ENCODE measurements around the gene GTF3C1.
"Not testable (repeated sequence)": the region's sequence is repeated elsewhere in the genome, so short reads cannot be mapped to it uniquely, and the experiment has no call there.

The GTF3C1 gene

GRCh38 chr16:27572711-27573110 is 23.0 kb upstream of the GTF3C1 start:
- no peak for DNase-seq
- Mint-ChIP-seq H3K4me3 (no peak overlapping the region), H3K27me3 (no peaks in the 10 kb centered on the region), H3K9me3 (no peaks in the 10 kb centered on the region), H3K4me1 (no peaks in the 10 kb centered on the region), H3K27ac (no peak overlapping the region)
- ATAC-seq: no peak

- H3K27ac Mint-ChIP-seq: no peak overlapping the region
Measured at GRCh38 chr16:27571433-27572326, 22.0 kb upstream of the GTF3C1 start.

DNA sequence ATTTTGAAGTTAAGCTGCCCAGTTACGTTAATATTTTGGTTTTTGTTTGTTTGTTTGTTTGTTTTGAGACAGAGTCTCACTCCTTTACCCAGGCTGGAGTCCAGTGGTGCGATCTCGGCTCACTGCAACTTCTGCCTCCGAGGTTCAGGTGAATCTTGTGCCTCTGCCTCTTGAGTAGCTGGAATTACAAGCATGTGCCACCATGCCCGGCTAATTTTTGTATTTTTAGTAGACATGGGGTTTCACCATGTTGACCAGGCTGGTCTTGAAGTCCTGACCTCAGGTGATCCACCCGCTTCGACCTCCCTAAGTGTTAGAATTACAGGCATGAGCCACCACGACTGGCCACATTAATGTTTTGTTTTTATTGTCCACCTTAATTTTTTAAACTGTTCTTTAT is 21.3 kb upstream of the GTF3C1 start:
- not testable (repeated sequence) for H3K4me1 Mint-ChIP-seq, H3K9me3 Mint-ChIP-seq, H3K4me3 Mint-ChIP-seq, H3K27ac Mint-ChIP-seq, H3K27me3 Mint-ChIP-seq, DNase-seq, ATAC-seq

More at GRCh38 chr16:27571433-27572326, 22.0 kb upstream of the GTF3C1 start:
- H3K27me3 Mint-ChIP-seq: no peaks in the 10 kb centered on the region
- H3K4me3 Mint-ChIP-seq: no peak overlapping the region
- no peaks in the 10 kb centered on the region for H3K4me1 Mint-ChIP-seq
- no peaks in the 10 kb centered on the region for H3K9me3 Mint-ChIP-seq
- no peak for ATAC-seq
- no peak for DNase-seq

GRCh38 chr16:27568077-27568476 is 18.4 kb upstream of the GTF3C1 start:
- no peak for ATAC-seq
- H3K27me3 Mint-ChIP-seq: no peaks in the 10 kb centered on the region
- H3K4me3 Mint-ChIP-seq: no peak overlapping the region
- no peaks in the 10 kb centered on the region for H3K4me1 Mint-ChIP-seq
- no peak overlapping the region for H3K27ac Mint-ChIP-seq
- H3K9me3 Mint-ChIP-seq: no peaks in the 10 kb centered on the region
- no peak for DNase-seq

- DNase-seq: no peak
- no peak for ATAC-seq
- Mint-ChIP-seq H3K9me3 (no peaks in the 10 kb centered on the region), H3K4me1 (no peaks in the 10 kb centered on the region), H3K27ac (no peak overlapping the region), H3K4me3 (no peak overlapping the region), H3K27me3 (no peaks in the 10 kb centered on the region)
Measured at GRCh38 chr16:27566417-27566816, 16.7 kb upstream of the GTF3C1 start.

DNA sequence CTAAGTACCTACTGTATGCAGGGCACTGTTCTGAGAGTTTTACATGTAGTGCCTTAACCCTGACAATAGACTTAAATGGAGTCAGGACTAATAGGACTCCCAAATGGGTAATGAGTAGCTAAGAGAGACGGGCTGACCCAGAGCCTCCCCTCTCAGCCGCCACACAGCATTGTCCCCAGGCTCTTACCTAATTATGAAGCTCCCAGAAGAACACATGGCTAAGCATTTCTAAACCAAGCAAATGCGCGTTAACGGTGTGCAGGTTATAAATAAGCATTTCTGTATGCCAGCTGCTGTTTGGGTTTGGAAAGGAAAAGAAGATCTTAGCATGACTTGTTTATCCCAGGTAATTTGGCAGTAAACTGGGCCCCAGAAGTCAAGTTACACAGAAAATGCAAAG is 14.5 kb upstream of the GTF3C1 start:
- no peak for DNase-seq
- H3K4me3 Mint-ChIP-seq: no peak overlapping the region
- H3K4me1 Mint-ChIP-seq: no peaks in the 10 kb centered on the region
- H3K27me3 Mint-ChIP-seq: no peaks in the 10 kb centered on the region
- H3K27ac Mint-ChIP-seq: peak overlapping the region in 1 of 2 donors; percentile 85
- no peak for ATAC-seq
- no peaks in the 10 kb centered on the region for H3K9me3 Mint-ChIP-seq

GRCh38 chr16:27561216-27561615 is 11.5 kb upstream of the GTF3C1 start:
- no peaks in the 10 kb centered on the region for H3K4me1 Mint-ChIP-seq
- no peak for ATAC-seq
- DNase-seq: no peak
- no peaks in the 10 kb centered on the region for H3K9me3 Mint-ChIP-seq
- H3K27ac Mint-ChIP-seq: peak overlapping the region in 1 of 2 donors; percentile 35
- no peak overlapping the region for H3K4me3 Mint-ChIP-seq
- no peaks in the 10 kb centered on the region for H3K27me3 Mint-ChIP-seq

- H3K27me3 Mint-ChIP-seq: no peaks in the 10 kb centered on the region
- no peaks in the 10 kb centered on the region for H3K9me3 Mint-ChIP-seq
- no peak for ATAC-seq
- peak overlapping the region in 1 of 2 donors; percentile 68 for H3K27ac Mint-ChIP-seq
- no peak overlapping the region for H3K4me3 Mint-ChIP-seq
- DNase-seq: no peak
- no peaks in the 10 kb centered on the region for H3K4me1 Mint-ChIP-seq
Measured at GRCh38 chr16:27558932-27559331, 9.2 kb upstream of the GTF3C1 start.

DNA sequence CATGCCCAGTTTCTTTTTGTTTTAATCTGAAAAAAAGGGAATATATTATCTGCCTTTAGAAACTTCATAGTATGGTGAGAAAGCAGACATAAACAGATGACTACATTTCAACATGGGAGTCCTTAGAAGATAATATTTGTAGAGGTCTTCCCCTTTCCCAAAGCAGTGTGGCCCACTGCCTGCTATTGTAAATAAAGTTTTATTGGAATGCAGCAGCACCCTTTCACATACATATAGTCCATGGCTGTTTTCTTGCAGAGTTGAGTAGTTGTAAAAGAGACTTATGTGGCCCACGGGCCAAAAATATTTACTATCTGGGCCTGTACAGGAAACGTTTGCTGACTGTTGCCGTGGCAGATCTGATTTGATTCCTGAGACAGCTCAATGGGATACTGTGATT is 8.7 kb upstream of the GTF3C1 start:
- no peaks in the 10 kb centered on the region for H3K4me1 Mint-ChIP-seq
- H3K4me3 Mint-ChIP-seq: no peak overlapping the region
- no peaks in the 10 kb centered on the region for H3K27me3 Mint-ChIP-seq
- DNase-seq: no peak
- ATAC-seq: no peak
- H3K27ac Mint-ChIP-seq: no peak overlapping the region
- no peaks in the 10 kb centered on the region for H3K9me3 Mint-ChIP-seq

DNA sequence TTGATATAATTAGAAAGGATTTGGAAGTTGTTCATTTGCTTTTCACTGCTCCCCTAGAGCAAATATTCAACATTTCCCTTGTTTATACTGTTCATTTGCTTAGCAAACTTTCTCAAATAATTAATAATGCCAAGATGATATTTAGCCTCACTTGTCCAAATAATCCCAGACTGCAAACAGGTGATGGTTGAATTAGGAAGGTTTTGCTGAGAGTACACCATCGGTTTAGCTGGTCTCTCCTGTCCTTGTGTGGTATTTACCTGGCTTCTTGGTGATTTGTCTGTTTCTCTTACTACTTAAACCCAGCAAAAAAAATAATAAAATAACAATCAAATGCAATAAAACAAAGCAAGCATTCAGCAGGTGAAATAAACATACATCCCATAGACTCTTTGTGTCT is 6.8 kb upstream of the GTF3C1 start:
- H3K4me3 Mint-ChIP-seq: no peak overlapping the region
- no peaks in the 10 kb centered on the region for H3K27me3 Mint-ChIP-seq
- H3K4me1 Mint-ChIP-seq: no peaks in the 10 kb centered on the region
- no peak for DNase-seq
- H3K27ac Mint-ChIP-seq: no peak overlapping the region
- no peak for ATAC-seq
- H3K9me3 Mint-ChIP-seq: no peaks in the 10 kb centered on the region

DNA sequence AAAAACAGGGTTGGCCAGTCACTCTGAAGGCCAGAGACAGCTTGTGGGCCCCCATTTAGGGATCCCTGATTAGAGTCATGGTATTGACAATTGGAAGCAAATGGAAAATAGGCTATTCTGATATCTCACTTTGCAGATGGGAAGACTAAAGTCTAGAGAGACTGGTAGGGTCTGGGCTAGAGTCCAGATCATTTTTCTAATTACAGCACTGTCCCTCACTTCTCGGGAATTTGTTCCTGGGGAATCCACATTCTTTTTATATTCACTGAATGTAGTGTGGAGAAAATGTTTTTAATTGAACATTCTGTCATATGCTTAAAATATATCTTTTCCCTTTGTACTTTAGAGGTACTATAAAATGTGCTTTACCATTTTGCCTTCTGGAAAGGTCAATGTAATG is 1.3 kb upstream of the GTF3C1 start:
- Mint-ChIP-seq H3K27me3 (no peaks in the 10 kb centered on the region), H3K9me3 (no peaks in the 10 kb centered on the region), H3K4me3 (peak overlapping the region; percentile 22 to 23), H3K4me1 (peaks cover 42% of the 10 kb centered on the region), H3K27ac (peak overlapping the region; percentile 99 to 100)
- DNase-seq: no peak
- no peak for ATAC-seq

DNA sequence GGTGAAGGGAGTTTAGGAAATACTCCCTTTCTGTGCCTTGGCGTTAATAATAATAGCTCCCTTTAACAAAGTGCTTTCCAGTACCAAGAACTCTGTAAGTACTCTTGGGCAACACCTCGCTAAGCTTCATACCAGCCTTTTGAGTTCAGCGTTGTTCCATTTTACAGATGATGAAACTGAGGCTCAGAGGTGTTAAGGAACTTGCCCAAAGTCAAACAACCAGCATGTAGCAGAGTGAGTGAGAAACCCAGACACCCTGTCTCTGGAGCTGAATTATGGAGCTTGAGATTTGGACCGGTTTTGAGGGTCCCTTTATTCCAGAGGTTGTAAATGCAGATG is 838 bp upstream of the GTF3C1 start:
- H3K4me1 Mint-ChIP-seq: peaks cover 42% of the 10 kb centered on the region
- no peak for DNase-seq

DNA sequence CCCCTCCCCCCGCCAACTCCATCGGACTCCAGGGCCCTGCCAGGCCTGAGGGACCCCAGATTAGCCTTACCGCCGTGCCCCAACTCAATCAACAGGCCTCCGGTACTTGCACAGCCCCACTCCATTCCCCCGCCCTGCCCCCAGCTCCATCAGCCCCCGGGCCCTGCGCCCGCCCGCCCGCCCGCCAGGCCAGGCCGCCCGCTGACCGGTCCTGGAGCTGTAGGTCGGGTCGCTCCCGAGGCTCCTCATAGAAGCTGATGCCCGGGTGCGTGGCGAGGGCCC is 308 bp downstream of the GTF3C1 start:
- peak overlapping the region; percentile 99 to 100 for H3K27ac Mint-ChIP-seq
- H3K4me1 Mint-ChIP-seq: peaks cover 42% of the 10 kb centered on the region
- no peak for DNase-seq
- peak overlapping the region; percentile 95 to 98 for H3K4me3 Mint-ChIP-seq
- no peaks in the 10 kb centered on the region for H3K27me3 Mint-ChIP-seq
- no peaks in the 10 kb centered on the region for H3K9me3 Mint-ChIP-seq
- peak; percentile 56 for ATAC-seq

More for the DNA sequence above, 838 bp upstream of the GTF3C1 start:
- H3K27me3 Mint-ChIP-seq: no peaks in the 10 kb centered on the region
- H3K4me3 Mint-ChIP-seq: peak overlapping the region; percentile 95 to 98
- no peak for ATAC-seq
- no peaks in the 10 kb centered on the region for H3K9me3 Mint-ChIP-seq
- H3K27ac Mint-ChIP-seq: peak overlapping the region; percentile 99 to 100

GRCh38 chr16:27547851-27548250 is 1.9 kb downstream of the GTF3C1 start:
- Mint-ChIP-seq H3K9me3 (no peaks in the 10 kb centered on the region), H3K27me3 (no peaks in the 10 kb centered on the region), H3K27ac (no peak overlapping the region), H3K4me3 (no peak overlapping the region), H3K4me1 (peaks cover 42% of the 10 kb centered on the region)
- ATAC-seq (no peak), DNase-seq (no peak)

DNA sequence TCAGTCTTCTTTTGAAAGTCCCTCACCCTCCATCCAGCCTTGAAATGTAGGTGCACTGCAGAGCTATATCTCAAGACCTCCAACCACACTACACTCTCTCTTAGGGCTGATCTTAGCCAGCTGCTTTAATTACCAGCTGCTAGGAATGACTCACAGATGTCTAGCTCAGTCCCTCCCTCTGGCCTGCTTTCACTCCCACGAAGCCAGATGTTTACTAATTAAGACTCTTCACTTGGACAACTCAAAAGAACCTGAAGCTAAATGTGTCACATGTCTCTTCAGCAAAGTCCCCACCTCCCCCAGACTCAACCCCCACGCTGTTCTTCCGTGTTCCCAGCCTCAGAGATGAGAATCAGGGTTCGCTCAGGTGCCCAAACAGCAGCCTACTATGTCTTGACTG is 2.6 kb downstream of the GTF3C1 start:
- DNase-seq (no peak), ATAC-seq (no peak)
- Mint-ChIP-seq H3K4me3 (no peak overlapping the region), H3K27ac (peak overlapping the region; percentile 7 to 69), H3K9me3 (no peaks in the 10 kb centered on the region), H3K27me3 (no peaks in the 10 kb centered on the region), H3K4me1 (peaks cover 42% of the 10 kb centered on the region)

DNA sequence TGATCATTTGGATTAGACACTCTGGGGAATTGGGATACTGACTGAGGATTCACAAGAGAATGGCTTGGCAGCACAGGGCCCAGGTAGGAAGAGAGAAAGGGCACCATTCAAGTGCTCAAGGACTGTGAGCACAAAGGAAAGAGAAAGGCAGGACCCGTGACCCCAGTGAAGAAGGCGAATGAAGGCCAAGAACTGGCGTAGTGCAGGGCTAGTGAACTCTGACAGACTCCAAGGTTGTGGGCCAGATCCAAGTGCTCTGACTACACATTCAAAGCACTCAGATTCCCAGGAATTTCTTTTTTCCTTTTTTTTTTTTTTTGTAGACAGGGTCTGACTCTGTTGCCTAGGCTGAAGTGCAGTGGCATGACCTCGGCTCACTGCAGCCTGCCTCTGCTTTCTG is 5.0 kb downstream of the GTF3C1 start:
- Mint-ChIP-seq H3K27me3 (no peaks in the 10 kb centered on the region), H3K27ac (no peak overlapping the region), H3K4me1 (peaks cover 34% of the 10 kb centered on the region), H3K9me3 (no peaks in the 10 kb centered on the region), H3K4me3 (no peak overlapping the region)
- no peak for DNase-seq
- ATAC-seq: no peak

GRCh38 chr16:27543801-27544200 is 5.9 kb downstream of the GTF3C1 start:
- ATAC-seq (no peak), DNase-seq (no peak)
- Mint-ChIP-seq H3K4me1 (peaks cover 32% of the 10 kb centered on the region), H3K4me3 (no peak overlapping the region), H3K27me3 (no peaks in the 10 kb centered on the region), H3K9me3 (no peaks in the 10 kb centered on the region), H3K27ac (peak overlapping the region in 1 of 2 donors; percentile 52)
